Uterus (tissue), 2 donors: Measurements from ENCODE around the gene ZNF680.

Source experiments
- CTCF ChIP-seq, 4 experiments: fragments of 200-600 bp in 2 of 4; fragments of 450-650 bp in 2 of 4; sonication (generic) in 2 of 4; IDR thresholded peaks; one replicate each; pipeline ENCODE4 v1.5.1; 2016 to 2019; ENCODE audit warnings: antibody characterized with exemption in 4 of 4, mild to moderate bottlenecking in 2 of 4, moderate library complexity in 1 of 4
- POLR2A ChIP-seq, 2 donors: fragments of 450-650 bp; IDR thresholded peaks; one replicate each; pipeline ENCODE4 v1.6.1; 2016; ENCODE audit warnings: antibody characterized with exemption in 2 of 2, mild to moderate bottlenecking in 1 of 2, moderate library complexity in 1 of 2

GRCh38 chr7:64599359-64599758 lies 36.5 kb upstream of the ZNF680 start:
- TF ChIP-seq CTCF (IDR thresholded peaks at IDR 0.05) (no peak), POLR2A (IDR thresholded peaks at IDR 0.05) (no peak)
